ENCODE data around the gene EBPL. TPM values are rescaled to one million over a fixed set of nuclear protein-coding genes. Genes with fewer than 3 reads are reported as not detected.

EBPL gene
- total and polyA plus RNA-seq, 2 donors, result 24.1 to 69.4 TPM

DNA sequence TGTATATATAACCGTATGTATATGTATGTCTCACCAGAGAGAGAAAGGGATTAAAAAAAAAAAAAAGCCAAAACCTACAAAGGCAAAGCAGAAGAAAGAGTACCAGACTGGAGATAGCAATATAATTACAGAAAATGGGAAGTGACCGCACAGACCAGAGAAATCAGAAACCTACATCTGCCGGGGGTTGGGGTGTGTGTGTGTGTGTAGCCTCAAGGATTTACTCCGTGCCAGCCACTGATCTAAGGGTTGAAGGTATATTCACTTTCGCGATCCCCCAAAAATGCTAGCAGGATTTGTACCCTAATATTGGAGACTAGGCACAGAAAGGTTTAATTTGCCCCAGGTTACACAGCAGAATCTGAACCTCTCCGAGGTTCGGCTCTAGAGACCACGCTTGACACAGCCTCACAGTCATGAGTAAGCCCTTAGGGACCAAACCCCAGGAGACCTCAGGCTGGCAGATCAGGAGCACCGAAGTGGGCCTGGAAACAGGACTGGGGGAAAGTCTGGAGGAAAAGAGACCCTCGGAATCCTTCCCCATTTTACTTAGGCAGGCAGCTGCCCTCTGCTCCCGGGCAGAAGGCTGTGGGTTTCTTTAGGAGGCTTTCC, 48.1 kb downstream of the EBPL start:
- Histone ChIP-seq H3K36me3 (ENCODE audit: control insufficient read depth in 2 of 2, insufficient read depth in 2 of 2, low read length in 1 of 2) (no peaks in the 10 kb centered on the region), H3K27me3 (ENCODE audit: control insufficient read depth in 2 of 2, insufficient read depth in 1 of 2, low read length in 1 of 2) (no peaks in the 10 kb centered on the region), H3K27ac (ENCODE audit: low read depth in 1 of 2, low read length in 1 of 2) (no peak overlapping the region), H3K9me3 (ENCODE audit: control insufficient read depth in 2 of 2, insufficient read depth in 1 of 2, low read length in 1 of 2) (no peaks in the 10 kb centered on the region), H3K4me3 (ENCODE audit: low read length in 2 of 2) (no peak overlapping the region), H3K4me1 (ENCODE audit: control insufficient read depth in 2 of 2, insufficient read depth in 2 of 2, low read length in 2 of 2) (peaks cover 0 to 7% of the 10 kb centered on the region in 2 donors)
- WGBS, result 57% methylated on average over 12 of the region's 12 CpGs
- DNase-seq (ENCODE audit: low read depth in 6 of 9, low spot score in 9 of 9), result no peak

DNA sequence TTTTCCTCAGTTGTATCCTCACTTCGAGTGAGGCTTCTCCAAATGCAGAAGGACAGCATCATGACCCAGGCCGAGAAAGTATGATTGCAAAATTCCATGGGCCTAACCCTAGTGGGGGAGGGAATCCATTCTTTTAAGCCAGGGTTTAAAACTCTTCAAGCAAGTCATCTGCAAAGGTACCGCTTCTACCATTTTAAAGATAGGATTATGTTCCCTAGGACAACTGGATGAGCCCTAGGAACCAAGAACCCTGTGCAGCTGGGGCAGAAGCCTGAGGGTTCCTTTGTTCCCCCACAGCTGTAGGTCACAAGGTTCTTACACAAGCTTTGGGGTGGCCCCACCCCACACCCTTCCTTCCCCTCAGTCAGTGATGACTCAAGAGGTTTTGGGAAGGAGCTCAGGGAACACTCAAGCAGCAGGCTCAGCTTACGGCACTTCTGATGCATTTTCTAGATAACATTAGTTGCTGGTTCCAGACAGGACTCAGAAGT, 49.4 kb downstream of the EBPL start:
- no peaks in the 10 kb centered on the region for H3K27me3 ChIP-seq (ENCODE audit: control insufficient read depth in 2 of 2, insufficient read depth in 1 of 2, low read length in 1 of 2)
- WGBS, result 94% methylated on average over 4 of the region's 4 CpGs
- H3K27ac ChIP-seq (ENCODE audit: low read depth in 1 of 2, low read length in 1 of 2), result no peak overlapping the region
- no peak for DNase-seq (ENCODE audit: low read depth in 6 of 9, low spot score in 9 of 9)
- peaks cover 0 to 7% of the 10 kb centered on the region in 2 donors for H3K4me1 ChIP-seq (ENCODE audit: control insufficient read depth in 2 of 2, insufficient read depth in 2 of 2, low read length in 2 of 2)
- no peaks in the 10 kb centered on the region for H3K9me3 ChIP-seq (ENCODE audit: control insufficient read depth in 2 of 2, insufficient read depth in 1 of 2, low read length in 1 of 2)
- H3K36me3 ChIP-seq (ENCODE audit: control insufficient read depth in 2 of 2, insufficient read depth in 2 of 2, low read length in 1 of 2), result no peaks in the 10 kb centered on the region
- no peak overlapping the region for H3K4me3 ChIP-seq (ENCODE audit: low read length in 2 of 2)

DNA sequence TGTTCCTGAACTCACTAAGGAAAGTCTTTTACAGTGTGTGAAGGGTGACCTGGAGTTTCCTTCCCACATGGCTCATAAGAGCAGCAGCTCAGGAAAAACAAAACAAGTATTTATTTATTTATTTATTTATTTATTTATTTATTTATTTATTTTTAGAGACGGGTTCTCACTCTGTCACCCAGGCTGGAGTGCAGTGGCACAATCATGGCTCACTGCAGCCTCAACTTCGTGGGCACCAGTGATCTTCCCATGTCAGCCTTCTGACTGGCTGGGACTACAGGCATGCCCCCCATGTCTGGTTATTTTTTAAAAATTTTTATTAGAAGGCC, 52.6 kb downstream of the EBPL start:
- H3K27ac ChIP-seq (ENCODE audit: low read depth in 1 of 2, low read length in 1 of 2), result no peak overlapping the region
- H3K36me3 ChIP-seq (ENCODE audit: control insufficient read depth in 2 of 2, insufficient read depth in 2 of 2, low read length in 1 of 2), result peaks cover 0 to 3% of the 10 kb centered on the region in 2 donors
- no peak overlapping the region for H3K4me3 ChIP-seq (ENCODE audit: low read length in 2 of 2)
- H3K27me3 ChIP-seq (ENCODE audit: control insufficient read depth in 2 of 2, insufficient read depth in 1 of 2, low read length in 1 of 2), result no peaks in the 10 kb centered on the region
- H3K9me3 ChIP-seq (ENCODE audit: control insufficient read depth in 2 of 2, insufficient read depth in 1 of 2, low read length in 1 of 2), result no peaks in the 10 kb centered on the region
- H3K4me1 ChIP-seq (ENCODE audit: control insufficient read depth in 2 of 2, insufficient read depth in 2 of 2, low read length in 2 of 2), result peaks cover 4 to 9% of the 10 kb centered on the region in 2 donors
- WGBS, result 95% methylated on average over 2 of the region's 2 CpGs
- no peak for DNase-seq (ENCODE audit: low read depth in 6 of 9, low spot score in 9 of 9)

DNA sequence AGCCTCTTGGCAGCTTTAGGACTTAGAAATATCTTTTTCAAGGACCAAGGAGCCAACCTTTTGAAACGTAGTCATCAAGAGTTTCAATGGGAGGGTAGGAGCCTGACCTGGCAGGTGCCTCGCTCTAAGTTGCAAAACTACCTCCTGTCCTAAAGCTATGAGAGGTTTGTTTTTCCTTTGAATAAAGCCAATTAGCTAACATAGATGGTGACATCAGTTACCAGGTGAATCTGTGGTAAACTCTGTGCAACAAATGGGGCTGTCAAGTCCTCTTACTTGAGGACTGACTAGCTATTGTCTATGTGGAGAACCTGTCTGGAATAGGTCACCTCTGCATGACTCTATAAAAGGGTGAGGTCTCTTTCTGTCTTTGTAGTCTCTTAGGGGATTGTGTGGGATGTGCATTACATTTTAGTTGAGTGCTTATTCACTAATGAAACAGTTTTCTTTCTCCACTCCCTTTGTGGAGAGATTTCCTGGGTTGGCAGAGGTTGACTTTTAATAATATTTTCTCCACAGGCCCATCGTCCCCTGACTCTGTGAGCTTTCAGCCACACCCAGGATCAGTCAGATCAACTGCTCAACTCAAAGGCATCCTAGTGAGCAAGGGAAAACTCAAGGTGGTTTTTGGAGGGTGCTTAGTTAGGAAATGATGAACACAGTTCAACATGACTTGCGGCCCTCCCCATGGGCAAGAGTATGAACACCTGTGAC, 53.1 kb downstream of the EBPL start:
- Histone ChIP-seq H3K4me1 (ENCODE audit: control insufficient read depth in 2 of 2, insufficient read depth in 2 of 2, low read length in 2 of 2) (peaks cover 4 to 9% of the 10 kb centered on the region in 2 donors), H3K27ac (ENCODE audit: low read depth in 1 of 2, low read length in 1 of 2) (no peak overlapping the region), H3K36me3 (ENCODE audit: control insufficient read depth in 2 of 2, insufficient read depth in 2 of 2, low read length in 1 of 2) (peaks cover 0 to 3% of the 10 kb centered on the region in 2 donors), H3K9me3 (ENCODE audit: control insufficient read depth in 2 of 2, insufficient read depth in 1 of 2, low read length in 1 of 2) (no peaks in the 10 kb centered on the region), H3K27me3 (ENCODE audit: control insufficient read depth in 2 of 2, insufficient read depth in 1 of 2, low read length in 1 of 2) (no peaks in the 10 kb centered on the region), H3K4me3 (ENCODE audit: low read length in 2 of 2) (no peak overlapping the region)
- DNase-seq (ENCODE audit: low read depth in 6 of 9, low spot score in 9 of 9), result no peak
- 97% methylated on average over 4 of the region's 4 CpGs for WGBS

DNA sequence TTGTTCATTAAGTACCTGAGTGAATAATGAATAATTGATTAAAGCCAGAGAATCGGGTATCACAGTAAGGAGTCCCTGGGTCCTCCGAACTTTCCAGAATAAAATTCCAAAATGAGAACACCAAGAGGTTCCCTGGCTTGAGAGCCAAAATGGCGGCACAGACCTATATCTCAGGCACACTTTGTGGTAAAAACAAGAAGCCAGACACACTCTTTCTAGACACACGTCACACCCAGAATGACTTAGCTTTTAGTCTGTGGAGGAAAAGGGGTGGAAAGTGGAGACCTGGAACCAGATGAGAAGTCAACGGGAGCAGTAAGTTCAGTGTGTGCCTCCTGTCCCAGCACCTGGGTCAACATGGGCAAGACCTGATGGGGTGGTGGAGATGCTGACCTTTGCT, 54.6 kb downstream of the EBPL start:
- H3K27ac ChIP-seq (ENCODE audit: low read depth in 1 of 2, low read length in 1 of 2), result no peak overlapping the region
- DNase-seq (ENCODE audit: low read depth in 6 of 9, low spot score in 9 of 9), result no peak
- H3K36me3 ChIP-seq (ENCODE audit: control insufficient read depth in 2 of 2, insufficient read depth in 2 of 2, low read length in 1 of 2), result peaks cover 0 to 3% of the 10 kb centered on the region in 2 donors
- H3K9me3 ChIP-seq (ENCODE audit: control insufficient read depth in 2 of 2, insufficient read depth in 1 of 2, low read length in 1 of 2), result no peaks in the 10 kb centered on the region
- peaks cover 4 to 7% of the 10 kb centered on the region in 2 donors for H3K4me1 ChIP-seq (ENCODE audit: control insufficient read depth in 2 of 2, insufficient read depth in 2 of 2, low read length in 2 of 2)
- 98% methylated on average over 5 of the region's 5 CpGs for WGBS
- H3K4me3 ChIP-seq (ENCODE audit: low read length in 2 of 2), result no peak overlapping the region
- no peaks in the 10 kb centered on the region for H3K27me3 ChIP-seq (ENCODE audit: control insufficient read depth in 2 of 2, insufficient read depth in 1 of 2, low read length in 1 of 2)

DNA sequence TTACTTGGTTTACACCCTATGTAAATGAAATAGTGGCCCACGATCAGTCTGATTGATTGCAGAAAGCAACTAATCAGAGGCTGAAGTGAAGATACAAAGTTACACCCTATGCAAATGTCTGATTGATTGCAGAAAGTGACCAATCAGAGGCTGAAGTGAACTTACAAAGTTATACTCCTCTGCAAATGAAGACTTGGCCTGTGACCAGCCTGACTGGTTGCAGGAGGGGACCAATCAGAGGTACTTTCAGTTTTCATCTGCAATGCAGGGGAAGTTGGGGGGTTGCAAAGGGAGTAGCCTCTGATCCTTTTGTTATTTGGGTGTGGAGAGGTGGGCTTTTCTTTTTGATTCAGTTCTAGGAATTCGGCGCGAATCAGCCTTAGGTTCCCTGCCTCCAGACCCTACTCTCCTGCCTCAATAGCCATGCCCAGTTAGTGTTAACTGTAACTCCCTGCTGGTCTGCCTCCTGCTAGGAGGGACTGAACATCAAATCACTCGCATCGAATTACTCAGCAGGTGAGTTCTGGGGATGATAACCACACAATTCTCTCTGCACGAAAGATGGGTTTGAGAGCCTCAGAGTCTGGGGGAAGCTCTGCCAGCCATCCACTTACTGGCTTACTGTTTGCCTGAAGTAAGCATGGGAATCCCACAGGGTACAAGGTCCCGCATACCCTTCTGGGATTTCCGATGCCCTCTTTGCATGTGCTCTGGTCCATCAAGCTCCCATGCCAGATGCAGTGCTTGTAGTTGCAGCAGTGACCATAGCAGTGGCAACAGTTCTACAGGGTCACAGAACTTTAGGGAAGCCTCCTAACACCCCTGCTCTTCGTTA, 55.5 kb downstream of the EBPL start:
- peaks cover 2 to 6% of the 10 kb centered on the region in 2 donors for H3K36me3 ChIP-seq (ENCODE audit: control insufficient read depth in 2 of 2, insufficient read depth in 2 of 2, low read length in 1 of 2)
- no peaks in the 10 kb centered on the region for H3K27me3 ChIP-seq (ENCODE audit: control insufficient read depth in 2 of 2, insufficient read depth in 1 of 2, low read length in 1 of 2)
- WGBS, result 62% methylated on average over 10 of the region's 10 CpGs
- H3K27ac ChIP-seq (ENCODE audit: low read depth in 1 of 2, low read length in 1 of 2), result no peak overlapping the region
- peaks cover 4 to 7% of the 10 kb centered on the region in 2 donors for H3K4me1 ChIP-seq (ENCODE audit: control insufficient read depth in 2 of 2, insufficient read depth in 2 of 2, low read length in 2 of 2)
- H3K9me3 ChIP-seq (ENCODE audit: control insufficient read depth in 2 of 2, insufficient read depth in 1 of 2, low read length in 1 of 2), result no peaks in the 10 kb centered on the region
- peak overlapping the region in 1 of 2 donors; percentile 1 for H3K4me3 ChIP-seq (ENCODE audit: low read length in 2 of 2)
- DNase-seq (ENCODE audit: low read depth in 6 of 9, low spot score in 9 of 9), result peak in 2 of 9 donors; percentile 14 to 37

DNA sequence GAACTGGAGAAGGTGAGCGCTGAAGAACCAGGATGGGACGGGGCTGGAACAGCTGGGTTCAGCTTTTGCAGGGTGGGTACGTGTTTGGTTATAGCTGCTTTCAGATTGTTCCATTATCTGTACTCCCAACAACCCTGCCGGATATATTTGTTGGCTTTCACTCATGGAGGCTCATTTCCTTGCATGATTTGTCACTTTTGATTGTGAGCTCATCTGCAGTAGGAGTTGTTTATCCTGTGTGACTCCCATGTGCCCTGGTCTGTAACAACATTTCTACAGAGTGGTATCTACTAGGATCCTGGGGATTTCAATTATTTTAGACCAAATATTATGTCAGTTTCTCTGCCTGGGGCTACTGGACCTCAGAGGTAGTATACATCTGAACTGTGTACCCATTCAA, 57.6 kb downstream of the EBPL start:
- 96% methylated on average over 4 of the region's 4 CpGs for WGBS
- Histone ChIP-seq H3K36me3 (ENCODE audit: control insufficient read depth in 2 of 2, insufficient read depth in 2 of 2, low read length in 1 of 2) (peaks cover 7 to 9% of the 10 kb centered on the region in 2 donors), H3K9me3 (ENCODE audit: control insufficient read depth in 2 of 2, insufficient read depth in 1 of 2, low read length in 1 of 2) (no peaks in the 10 kb centered on the region), H3K4me3 (ENCODE audit: low read length in 2 of 2) (no peak overlapping the region), H3K27me3 (ENCODE audit: control insufficient read depth in 2 of 2, insufficient read depth in 1 of 2, low read length in 1 of 2) (no peaks in the 10 kb centered on the region), H3K4me1 (ENCODE audit: control insufficient read depth in 2 of 2, insufficient read depth in 2 of 2, low read length in 2 of 2) (peaks cover 8 to 11% of the 10 kb centered on the region in 2 donors), H3K27ac (ENCODE audit: low read depth in 1 of 2, low read length in 1 of 2) (no peak overlapping the region)
- DNase-seq (ENCODE audit: low read depth in 6 of 9, low spot score in 9 of 9), result no peak

DNA sequence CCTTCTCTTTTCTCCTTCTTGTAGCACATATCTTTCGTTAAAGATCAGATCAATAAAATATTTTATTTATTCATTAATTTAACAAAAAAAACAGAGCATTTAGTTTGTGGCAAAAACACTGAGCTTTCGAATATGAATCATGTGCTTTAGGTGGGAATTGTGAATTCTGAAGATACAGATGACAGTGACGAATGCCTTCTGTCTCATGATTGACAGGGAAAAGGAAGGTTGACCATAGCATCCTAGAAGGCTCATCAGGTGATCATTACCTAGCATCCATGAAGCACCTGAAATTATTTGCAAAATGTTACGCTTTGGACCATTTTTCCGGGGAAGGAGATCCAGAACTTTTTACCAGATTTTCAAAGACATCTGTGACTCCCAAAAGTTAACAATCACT, 59.1 kb downstream of the EBPL start:
- Histone ChIP-seq H3K4me1 (ENCODE audit: control insufficient read depth in 2 of 2, insufficient read depth in 2 of 2, low read length in 2 of 2) (peaks cover 14 to 22% of the 10 kb centered on the region in 2 donors), H3K36me3 (ENCODE audit: control insufficient read depth in 2 of 2, insufficient read depth in 2 of 2, low read length in 1 of 2) (peaks cover 7 to 9% of the 10 kb centered on the region in 2 donors), H3K9me3 (ENCODE audit: control insufficient read depth in 2 of 2, insufficient read depth in 1 of 2, low read length in 1 of 2) (no peaks in the 10 kb centered on the region), H3K27me3 (ENCODE audit: control insufficient read depth in 2 of 2, insufficient read depth in 1 of 2, low read length in 1 of 2) (no peaks in the 10 kb centered on the region), H3K4me3 (ENCODE audit: low read length in 2 of 2) (no peak overlapping the region), H3K27ac (ENCODE audit: low read depth in 1 of 2, low read length in 1 of 2) (no peak overlapping the region)
- no peak for DNase-seq (ENCODE audit: low read depth in 6 of 9, low spot score in 9 of 9)
- 94% methylated on average over 5 of the region's 5 CpGs for WGBS

DNA sequence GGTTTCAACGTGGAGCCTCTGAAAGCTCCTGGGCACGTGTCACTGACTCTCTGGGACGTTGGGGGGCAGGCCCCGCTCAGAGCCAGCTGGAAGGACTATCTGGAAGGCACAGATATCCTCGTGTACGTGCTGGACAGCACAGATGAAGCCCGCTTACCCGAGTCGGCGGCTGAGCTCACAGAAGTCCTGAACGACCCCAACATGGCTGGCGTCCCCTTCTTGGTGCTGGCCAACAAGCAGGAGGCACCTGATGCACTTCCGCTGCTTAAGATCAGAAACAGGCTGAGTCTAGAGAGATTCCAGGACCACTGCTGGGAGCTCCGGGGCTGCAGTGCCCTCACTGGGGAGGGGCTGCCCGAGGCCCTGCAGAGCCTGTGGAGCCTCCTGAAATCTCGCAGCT, 60.7 kb downstream of the EBPL start:
- Histone ChIP-seq H3K4me3 (ENCODE audit: low read length in 2 of 2) (no peak overlapping the region), H3K36me3 (ENCODE audit: control insufficient read depth in 2 of 2, insufficient read depth in 2 of 2, low read length in 1 of 2) (peaks cover 7 to 9% of the 10 kb centered on the region in 2 donors), H3K27ac (ENCODE audit: low read depth in 1 of 2, low read length in 1 of 2) (no peak overlapping the region), H3K9me3 (ENCODE audit: control insufficient read depth in 2 of 2, insufficient read depth in 1 of 2, low read length in 1 of 2) (no peaks in the 10 kb centered on the region), H3K4me1 (ENCODE audit: control insufficient read depth in 2 of 2, insufficient read depth in 2 of 2, low read length in 2 of 2) (peaks cover 11 to 22% of the 10 kb centered on the region in 2 donors), H3K27me3 (ENCODE audit: control insufficient read depth in 2 of 2, insufficient read depth in 1 of 2, low read length in 1 of 2) (no peaks in the 10 kb centered on the region)
- DNase-seq (ENCODE audit: low read depth in 6 of 9, low spot score in 9 of 9), result no peak
- 96% methylated on average over 16 of the region's 16 CpGs for WGBS

Measured in thymus (tissue), 11 donors.